HCT116 (cell line): ENCODE results near the gene ZDHHC18.

Source experiments
- CTCF ChIP-seq, 3 experiments: fragments of 200-600 bp in 1 of 3; sonication (generic) in 1 of 3; IDR thresholded peaks in 2 of 3; conservative IDR thresholded peaks in 1 of 3; 2 replicates each; pipeline ENCODE4 v1.5.1; 2012 to 2017; ENCODE audit warnings: low read depth in 2 of 3, low read length in 2 of 3, antibody characterized with exemption in 1 of 3, borderline replicate concordance in 1 of 3, control low read depth in 1 of 3, mild to moderate bottlenecking in 1 of 3, mixed read lengths in 1 of 3, mixed run types in 1 of 3, moderate library complexity in 1 of 3; ENCODE audit not compliant: insufficient read depth in 1 of 3
- EZH2 ChIP-seq: fragments of 200-600 bp; sonication (generic); IDR thresholded peaks from 2 replicates; pipeline ENCODE4 v1.6.1; 2017; ENCODE audit warnings: antibody characterized with exemption, mixed run types
- EZH2phosphoT487 ChIP-seq: fragments of 200-600 bp; IDR thresholded peaks from 2 replicates; pipeline ENCODE4 v1.6.1; 2018; ENCODE audit warnings: antibody characterized with exemption, borderline replicate concordance
- POLR2A ChIP-seq: IDR thresholded peaks from 2 replicates; pipeline ENCODE4 v1.7.0; 2011; ENCODE audit warnings: borderline replicate concordance; ENCODE audit not compliant: insufficient read depth, insufficient read length; ENCODE audit errors: extremely low read depth
- SRF ChIP-seq: IDR thresholded peaks from 2 replicates; pipeline ENCODE4 v1.6.1; 2012; ENCODE audit warnings: low read depth

GRCh38 chr1:26786437-26787380 lies 39.8 kb upstream of the ZDHHC18 start:
- TF ChIP-seq CTCF (IDR thresholded peaks at IDR 0.05 in 2 of 3, conservative IDR thresholded peaks at IDR 0.05 in 1 of 3; ENCODE audit: borderline replicate concordance in 1 of 3, insufficient read depth in 1 of 3, low read depth in 2 of 3, low read length in 2 of 3) = no peak
- TF ChIP-seq POLR2A = peak; percentile 70
- no peak for TF ChIP-seq EZH2
- no peak for TF ChIP-seq SRF
- no peak for TF ChIP-seq EZH2phosphoT487
